ENCODE measurements around the gene NOC3L. TPM values are rescaled to one million over a fixed set of nuclear protein-coding genes. Genes with fewer than 3 reads are reported as not detected.

The NOC3L gene
- total RNA-seq, 1 donor from 2014 or later, result 21.6 TPM

DNA sequence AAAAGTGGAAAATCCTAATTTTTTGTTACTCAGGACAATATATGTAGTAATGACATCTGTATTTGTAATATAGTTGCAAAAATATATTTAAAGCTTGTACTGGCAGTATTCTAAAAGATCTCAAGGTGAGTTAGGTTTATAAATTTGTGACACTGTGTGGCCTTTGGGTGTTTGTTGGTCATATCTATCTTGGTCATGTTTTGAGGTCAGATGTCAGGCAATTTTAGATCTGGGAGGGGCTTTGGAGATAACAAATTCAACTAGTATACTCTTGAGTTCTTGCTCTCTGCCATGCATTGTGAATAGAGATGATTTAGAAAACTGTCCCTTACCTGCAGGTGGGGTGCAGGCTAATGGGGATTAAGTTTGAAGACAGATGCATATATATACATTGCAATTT is 42.7 kb upstream of the NOC3L start:
- Histone ChIP-seq H4K20me1 (ENCODE audit: insufficient read depth, low read length) (peaks cover 40% of the 10 kb centered on the region), H3K27me3 (ENCODE audit: insufficient read depth, low read length) (no peaks in the 10 kb centered on the region), H3K79me2 (ENCODE audit: insufficient read depth, low read length) (peaks cover 66% of the 10 kb centered on the region), H2AFZ (ENCODE audit: low read depth, low read length) (no peak overlapping the region), H3K9ac (ENCODE audit: low read length) (no peak overlapping the region), H3K4me1 (ENCODE audit: insufficient read depth, low read length) (peaks cover 15% of the 10 kb centered on the region), H3K4me2 (ENCODE audit: low read length) (no peak overlapping the region), H3K27ac (ENCODE audit: low read depth, low read length) (no peak overlapping the region), H3K36me3 (ENCODE audit: insufficient read depth, low read length) (no peaks in the 10 kb centered on the region), H3K9me3 (ENCODE audit: insufficient read depth, low read depth, low read length) (no peaks in the 10 kb centered on the region), H3K4me3 (ENCODE audit: insufficient read depth, low read depth, low read length) (no peak overlapping the region)
- FAIRE-seq (no peak), DNase-seq (ENCODE audit: low read depth) (no peak)
- Mint-ChIP-seq H3K27ac (ENCODE audit: unreplicated experiment) (no peak overlapping the region), H3K36me3 (ENCODE audit: low read depth, unreplicated experiment) (no peaks in the 10 kb centered on the region), H3K4me3 (ENCODE audit: unreplicated experiment) (no peak overlapping the region), H3K27me3 (ENCODE audit: low read depth, unreplicated experiment) (no peaks in the 10 kb centered on the region), H3K9me3 (ENCODE audit: unreplicated experiment) (no peaks in the 10 kb centered on the region), H3K4me1 (ENCODE audit: low read depth, unreplicated experiment) (peaks cover 3% of the 10 kb centered on the region)
- TF ChIP-seq EZH2 (IDR thresholded peaks at IDR 0.05; ENCODE audit: insufficient read depth, low read length), result no peak
- TF ChIP-seq, protein P1, sequence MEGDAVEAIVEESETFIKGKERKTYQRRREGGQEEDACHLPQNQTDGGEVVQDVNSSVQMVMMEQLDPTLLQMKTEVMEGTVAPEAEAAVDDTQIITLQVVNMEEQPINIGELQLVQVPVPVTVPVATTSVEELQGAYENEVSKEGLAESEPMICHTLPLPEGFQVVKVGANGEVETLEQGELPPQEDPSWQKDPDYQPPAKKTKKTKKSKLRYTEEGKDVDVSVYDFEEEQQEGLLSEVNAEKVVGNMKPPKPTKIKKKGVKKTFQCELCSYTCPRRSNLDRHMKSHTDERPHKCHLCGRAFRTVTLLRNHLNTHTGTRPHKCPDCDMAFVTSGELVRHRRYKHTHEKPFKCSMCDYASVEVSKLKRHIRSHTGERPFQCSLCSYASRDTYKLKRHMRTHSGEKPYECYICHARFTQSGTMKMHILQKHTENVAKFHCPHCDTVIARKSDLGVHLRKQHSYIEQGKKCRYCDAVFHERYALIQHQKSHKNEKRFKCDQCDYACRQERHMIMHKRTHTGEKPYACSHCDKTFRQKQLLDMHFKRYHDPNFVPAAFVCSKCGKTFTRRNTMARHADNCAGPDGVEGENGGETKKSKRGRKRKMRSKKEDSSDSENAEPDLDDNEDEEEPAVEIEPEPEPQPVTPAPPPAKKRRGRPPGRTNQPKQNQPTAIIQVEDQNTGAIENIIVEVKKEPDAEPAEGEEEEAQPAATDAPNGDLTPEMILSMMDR (IDR thresholded peaks at IDR 0.05; ENCODE audit: insufficient read depth, low read depth, low read length), result no peak

DNA sequence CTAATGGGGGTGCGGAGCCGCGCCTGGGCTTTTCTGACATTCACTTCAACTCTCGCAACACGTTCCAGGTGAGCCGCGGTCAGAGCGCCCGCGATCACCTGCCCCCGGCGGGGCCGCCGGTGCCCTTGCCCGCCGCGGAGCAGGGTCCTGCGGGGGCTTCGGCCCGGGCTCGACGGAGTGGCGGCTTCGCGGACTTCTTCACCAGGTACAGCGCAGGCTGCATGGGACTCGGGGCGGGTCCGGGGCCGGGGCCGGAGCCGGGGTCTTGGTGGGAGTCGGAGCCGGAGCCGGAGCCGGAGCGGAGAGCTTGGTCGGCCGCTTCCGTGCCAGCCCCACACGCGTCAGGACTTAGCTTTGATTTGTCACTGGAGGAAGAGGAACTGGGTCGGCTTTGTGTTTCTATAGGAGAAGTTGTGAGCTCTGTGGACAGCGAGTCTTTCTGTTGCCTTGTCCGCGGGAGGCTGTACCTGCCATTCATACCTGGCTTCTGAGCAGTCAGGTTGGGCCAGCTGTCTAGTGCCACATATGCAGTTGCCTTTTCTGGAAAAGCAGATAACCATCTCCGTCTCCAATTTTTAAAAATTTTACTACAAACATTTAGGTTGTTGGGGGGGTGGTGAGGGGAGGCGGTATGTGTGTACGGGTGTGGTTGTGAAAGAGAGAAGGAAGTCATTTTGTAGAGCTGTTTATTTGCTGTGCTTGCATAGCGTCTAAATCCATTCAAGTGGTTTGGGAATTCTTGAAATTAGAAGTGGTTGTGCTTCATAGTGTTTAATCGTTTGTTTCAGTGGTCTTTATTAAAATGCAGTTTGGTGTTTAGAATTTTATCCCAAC is 40.9 kb upstream of the NOC3L start:
- Histone ChIP-seq H3K27me3 (ENCODE audit: insufficient read depth, low read length) (no peaks in the 10 kb centered on the region), H3K4me1 (ENCODE audit: insufficient read depth, low read length) (peaks cover 8% of the 10 kb centered on the region), H2AFZ (ENCODE audit: low read depth, low read length) (peak overlapping the region; percentile 81), H3K79me2 (ENCODE audit: insufficient read depth, low read length) (peaks cover 50% of the 10 kb centered on the region), H3K27ac (ENCODE audit: low read depth, low read length) (peak overlapping the region; percentile 83), H3K9ac (ENCODE audit: low read length) (peak overlapping the region; percentile 91), H4K20me1 (ENCODE audit: insufficient read depth, low read length) (peaks cover 31% of the 10 kb centered on the region), H3K36me3 (ENCODE audit: insufficient read depth, low read length) (no peaks in the 10 kb centered on the region), H3K4me3 (ENCODE audit: insufficient read depth, low read depth, low read length) (peak overlapping the region; percentile 82), H3K4me2 (ENCODE audit: low read length) (peak overlapping the region; percentile 88), H3K9me3 (ENCODE audit: insufficient read depth, low read depth, low read length) (no peaks in the 10 kb centered on the region)
- Mint-ChIP-seq H3K9me3 (ENCODE audit: unreplicated experiment) (no peaks in the 10 kb centered on the region), H3K27ac (ENCODE audit: unreplicated experiment) (peak overlapping the region; percentile 86), H3K36me3 (ENCODE audit: low read depth, unreplicated experiment) (no peaks in the 10 kb centered on the region), H3K4me1 (ENCODE audit: low read depth, unreplicated experiment) (peaks cover 2% of the 10 kb centered on the region), H3K4me3 (ENCODE audit: unreplicated experiment) (peak overlapping the region; percentile 99), H3K27me3 (ENCODE audit: low read depth, unreplicated experiment) (no peaks in the 10 kb centered on the region)
- DNase-seq (ENCODE audit: low read depth), result peak; percentile 67
- no peak for TF ChIP-seq EZH2 (IDR thresholded peaks at IDR 0.05; ENCODE audit: insufficient read depth, low read length)
- TF ChIP-seq, protein P1 (IDR thresholded peaks at IDR 0.05; ENCODE audit: insufficient read depth, low read depth, low read length), result no peak
- peak; percentile 59 for FAIRE-seq
